GM12872 (cell line): ENCODE data around the gene PDLIM5.
A peak's percentile ranks its signal among the peaks of the same experiment; 100 is the strongest.

ENCODE experiments used
- TF ChIP-seq, protein P1 (sequence below): IDR thresholded peaks from 3 replicates; pipeline ENCODE4 v1.5.1; 2011; ENCODE audit warnings: low read depth, mild to moderate bottlenecking, low read length, moderate library complexity; ENCODE audit not compliant: insufficient read depth

Gene PDLIM5

DNA sequence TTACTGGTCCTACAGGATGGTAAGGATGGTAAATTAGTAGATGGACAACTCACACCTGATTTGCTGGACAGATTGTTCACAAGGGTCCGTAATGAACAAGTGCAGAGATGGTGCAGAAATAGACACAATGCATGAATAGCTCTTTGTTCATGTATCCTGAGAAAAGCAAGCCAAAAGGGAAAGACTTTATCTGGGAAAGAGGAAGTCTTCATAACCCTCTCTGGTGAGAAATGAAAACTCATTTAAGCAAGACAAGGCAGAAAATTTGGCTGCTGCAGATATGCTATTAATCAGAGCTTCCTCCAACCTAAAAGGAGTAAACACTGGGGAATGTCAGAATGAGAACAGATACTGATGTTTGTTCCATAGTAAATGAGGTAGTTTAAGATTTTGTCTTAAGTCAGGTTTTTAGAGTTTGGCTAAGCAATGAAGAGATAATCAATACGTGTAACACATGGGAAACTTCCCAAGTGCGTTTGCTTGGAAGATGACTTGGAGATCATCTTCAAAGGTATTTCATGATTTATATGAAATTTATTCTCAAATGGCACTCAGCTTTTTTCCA, 153.6 kb downstream of the PDLIM5 start:
- TF ChIP-seq, protein P1, sequence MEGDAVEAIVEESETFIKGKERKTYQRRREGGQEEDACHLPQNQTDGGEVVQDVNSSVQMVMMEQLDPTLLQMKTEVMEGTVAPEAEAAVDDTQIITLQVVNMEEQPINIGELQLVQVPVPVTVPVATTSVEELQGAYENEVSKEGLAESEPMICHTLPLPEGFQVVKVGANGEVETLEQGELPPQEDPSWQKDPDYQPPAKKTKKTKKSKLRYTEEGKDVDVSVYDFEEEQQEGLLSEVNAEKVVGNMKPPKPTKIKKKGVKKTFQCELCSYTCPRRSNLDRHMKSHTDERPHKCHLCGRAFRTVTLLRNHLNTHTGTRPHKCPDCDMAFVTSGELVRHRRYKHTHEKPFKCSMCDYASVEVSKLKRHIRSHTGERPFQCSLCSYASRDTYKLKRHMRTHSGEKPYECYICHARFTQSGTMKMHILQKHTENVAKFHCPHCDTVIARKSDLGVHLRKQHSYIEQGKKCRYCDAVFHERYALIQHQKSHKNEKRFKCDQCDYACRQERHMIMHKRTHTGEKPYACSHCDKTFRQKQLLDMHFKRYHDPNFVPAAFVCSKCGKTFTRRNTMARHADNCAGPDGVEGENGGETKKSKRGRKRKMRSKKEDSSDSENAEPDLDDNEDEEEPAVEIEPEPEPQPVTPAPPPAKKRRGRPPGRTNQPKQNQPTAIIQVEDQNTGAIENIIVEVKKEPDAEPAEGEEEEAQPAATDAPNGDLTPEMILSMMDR: no peak

DNA sequence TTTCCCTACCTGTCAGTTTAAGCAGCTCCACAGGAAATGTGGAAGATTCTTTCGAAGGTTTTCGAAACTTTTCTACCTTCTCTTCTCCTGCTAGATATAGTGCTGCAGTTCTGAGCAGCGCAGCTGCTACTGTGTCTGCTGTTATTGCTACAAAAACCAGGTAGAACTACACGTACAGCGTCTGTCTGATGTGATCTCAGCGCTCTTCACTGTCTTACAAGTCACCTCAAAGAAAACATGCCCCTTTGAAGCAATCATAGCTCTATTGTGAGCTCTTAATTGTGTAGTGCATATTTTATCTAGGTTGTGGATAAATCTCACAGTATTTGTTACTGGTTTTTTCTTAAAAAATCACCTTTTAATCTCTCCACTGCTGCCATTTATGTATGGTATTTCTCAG, 158.4 kb downstream of the PDLIM5 start:
- TF ChIP-seq, protein P1: no peak

DNA sequence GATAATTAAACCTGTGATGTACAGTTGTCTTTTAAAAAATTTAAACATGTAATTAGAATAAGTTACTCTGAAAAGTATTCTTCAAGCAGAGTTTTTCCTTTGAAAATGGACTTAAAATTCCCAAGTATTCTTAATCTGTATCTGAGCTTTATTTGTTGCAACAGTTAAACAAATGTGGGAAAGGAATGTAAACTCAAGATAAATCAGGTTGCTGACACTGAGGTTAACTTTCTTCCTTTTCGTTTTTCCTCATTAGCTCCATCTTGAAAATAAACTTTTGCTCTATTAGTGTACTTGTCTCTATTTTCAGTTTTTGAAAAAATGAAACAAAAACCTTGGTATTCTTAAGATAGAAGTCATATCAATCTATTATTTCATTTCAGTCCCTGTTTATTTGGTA, 161.5 kb downstream of the PDLIM5 start:
- TF ChIP-seq, protein P1: no peak

DNA sequence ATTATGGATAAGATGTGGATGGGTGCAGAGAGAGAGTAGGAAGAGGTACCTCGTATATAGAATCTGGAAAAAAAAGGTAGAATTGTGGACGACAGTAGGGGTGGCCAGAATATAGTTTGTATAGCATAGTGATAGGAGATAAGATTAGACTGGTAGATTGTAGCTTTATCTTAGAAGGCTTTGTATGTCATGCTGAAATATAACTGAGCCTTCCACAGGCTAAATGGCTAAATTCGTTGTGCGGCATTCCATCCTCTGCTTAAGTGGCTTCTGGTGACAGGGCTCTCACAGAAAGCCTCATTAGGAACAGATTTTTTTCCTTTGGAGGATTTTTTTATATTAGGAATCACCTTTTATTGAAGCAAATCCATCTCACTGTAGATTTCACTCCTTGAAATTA, 163.7 kb downstream of the PDLIM5 start:
- TF ChIP-seq, protein P1: no peak

DNA sequence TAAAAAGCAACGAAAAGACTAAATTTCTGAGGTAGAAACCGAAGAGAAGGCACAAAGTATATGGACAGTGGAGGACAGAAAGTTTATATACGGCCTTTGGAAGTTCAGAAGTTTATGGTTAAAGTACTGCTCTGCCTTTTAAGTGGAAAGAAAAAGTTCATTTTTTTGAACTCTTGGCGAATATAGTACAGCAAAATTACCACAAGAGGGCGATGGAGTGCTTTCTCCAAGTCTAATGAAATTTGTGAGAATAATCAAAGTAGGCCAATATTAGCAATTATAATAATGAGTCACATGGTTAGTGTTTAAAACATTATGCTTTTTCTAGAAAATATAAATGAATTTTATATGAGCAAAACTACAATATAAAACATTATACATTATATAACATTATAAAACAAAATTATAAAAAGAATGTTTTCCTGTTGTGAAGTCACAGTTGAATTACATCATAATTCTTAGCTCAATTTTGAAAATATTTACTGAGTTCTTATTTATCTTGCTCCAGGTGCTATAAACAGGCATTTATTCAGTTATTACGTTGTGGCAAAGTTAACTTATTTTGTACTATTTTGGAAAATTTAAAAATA, 169.8 kb downstream of the PDLIM5 start:
- TF ChIP-seq, protein P1: peak; percentile 66

DNA sequence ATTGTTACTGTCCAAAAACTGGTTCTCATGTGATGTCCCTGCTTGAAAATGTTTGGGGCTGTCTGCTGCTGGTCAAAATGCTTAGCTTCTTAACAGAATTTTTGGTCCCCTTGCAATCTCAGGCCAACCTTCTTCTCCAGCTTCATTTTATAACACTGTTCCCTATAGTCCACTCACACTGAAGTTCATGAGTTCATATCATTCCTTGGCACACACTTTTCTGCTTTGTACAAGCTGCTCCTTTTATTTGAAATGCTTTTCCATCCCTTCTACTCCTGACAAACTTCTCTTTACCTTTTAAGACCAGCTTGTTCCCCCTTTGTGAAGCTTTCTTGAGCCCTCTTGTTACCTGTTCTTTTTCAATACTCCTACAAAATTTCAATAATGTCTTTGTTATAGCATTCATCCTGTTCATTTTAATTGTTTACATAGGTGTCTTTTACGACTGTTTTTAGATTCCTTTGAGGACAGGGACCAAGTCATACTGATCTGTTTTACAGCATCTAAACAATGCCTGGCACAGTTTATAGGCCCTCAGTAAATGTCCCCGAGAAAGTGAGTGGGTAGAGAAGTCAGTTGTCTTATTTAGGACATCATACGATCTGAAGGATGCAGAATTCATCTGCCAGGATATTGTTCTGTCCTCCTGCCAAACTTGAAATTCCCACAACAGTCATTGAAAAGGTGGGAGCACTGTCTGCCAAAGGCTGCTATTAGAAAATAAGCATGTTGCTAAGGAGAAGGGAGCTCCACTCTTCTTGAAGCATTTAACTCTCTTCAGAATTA, 171.6 kb downstream of the PDLIM5 start:
- TF ChIP-seq, protein P1: no peak

DNA sequence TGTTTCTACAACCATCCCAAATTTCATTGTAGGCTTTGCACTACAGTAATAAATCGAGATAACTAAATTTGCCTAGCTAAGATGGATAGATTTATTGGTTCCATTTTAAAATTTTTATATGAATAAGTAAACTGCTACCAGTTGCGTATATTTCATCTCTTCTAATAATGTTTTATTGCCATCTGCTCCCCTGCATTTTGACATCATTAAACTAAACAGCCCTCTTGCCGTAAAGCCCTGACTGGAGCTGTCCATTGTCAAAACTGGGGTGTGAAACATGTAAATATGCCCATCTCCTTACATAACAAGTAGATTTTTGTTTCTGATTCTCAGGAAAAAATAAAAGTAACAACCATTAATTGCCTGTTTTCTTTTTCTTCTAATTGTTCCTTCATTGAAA, 175.2 kb downstream of the PDLIM5 start:
- TF ChIP-seq, protein P1: no peak
